GM21528 (cell line): ENCODE results near the gene MARCHF6.
A peak's percentile ranks its signal among the peaks of the same experiment; 100 is the strongest.

ENCODE experiments used
- ATAC-seq: cut with Tn5 transposase; IDR thresholded peaks from one replicate; pipeline ENCODE4 v1.9.1; 2021; ENCODE audit warnings: mild to moderate bottlenecking, moderate library complexity; ENCODE audit not compliant: unreplicated experiment, low FRiP score

MARCHF6 gene

DNA sequence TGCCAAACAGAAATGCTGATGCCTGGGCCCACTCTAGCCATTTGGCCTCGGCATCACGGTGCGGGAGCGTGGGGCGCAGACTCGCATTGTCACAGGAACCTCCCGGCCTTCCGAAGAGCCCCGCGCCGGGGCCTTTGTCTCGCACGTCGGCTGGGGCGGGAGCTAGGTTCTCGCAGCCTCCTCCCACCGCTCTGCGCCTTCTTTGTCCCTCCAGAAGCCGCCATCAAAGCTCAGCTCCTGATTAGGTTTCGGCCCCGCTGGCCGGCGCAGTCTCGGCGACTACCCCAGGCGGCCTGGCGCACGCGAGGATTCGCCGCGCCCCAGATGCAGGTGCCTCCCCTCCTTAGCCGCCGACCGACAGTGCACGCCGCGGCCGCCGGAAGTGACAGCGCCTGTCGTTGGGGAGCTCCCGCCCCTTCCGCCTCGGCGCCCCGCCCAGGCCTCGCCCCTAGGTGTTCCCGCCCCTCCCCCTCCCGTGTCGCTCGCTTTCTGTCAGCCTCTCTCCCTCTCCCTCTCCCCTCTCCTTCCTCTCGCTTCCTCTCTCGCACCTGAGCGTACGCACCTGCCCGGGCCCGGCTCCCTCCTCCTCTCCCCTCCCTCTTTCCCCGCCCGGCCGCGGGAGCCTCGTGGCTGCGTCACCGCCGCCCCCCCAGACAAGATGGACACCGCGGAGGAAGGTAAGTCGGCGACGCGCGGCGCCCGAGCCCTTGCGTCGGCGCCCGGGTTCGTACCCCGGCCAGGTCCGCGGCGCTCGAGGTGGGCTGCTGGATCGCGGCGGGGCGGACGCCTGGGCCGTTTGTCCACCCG lies at the start of gene MARCHF6:
TSS of gene MARCHF6 (plus strand) at position 455 of the 807 bp plus-strand sequence. CDS start at position 659, 204 bp downstream.
- peak; percentile 89 for ATAC-seq

DNA sequence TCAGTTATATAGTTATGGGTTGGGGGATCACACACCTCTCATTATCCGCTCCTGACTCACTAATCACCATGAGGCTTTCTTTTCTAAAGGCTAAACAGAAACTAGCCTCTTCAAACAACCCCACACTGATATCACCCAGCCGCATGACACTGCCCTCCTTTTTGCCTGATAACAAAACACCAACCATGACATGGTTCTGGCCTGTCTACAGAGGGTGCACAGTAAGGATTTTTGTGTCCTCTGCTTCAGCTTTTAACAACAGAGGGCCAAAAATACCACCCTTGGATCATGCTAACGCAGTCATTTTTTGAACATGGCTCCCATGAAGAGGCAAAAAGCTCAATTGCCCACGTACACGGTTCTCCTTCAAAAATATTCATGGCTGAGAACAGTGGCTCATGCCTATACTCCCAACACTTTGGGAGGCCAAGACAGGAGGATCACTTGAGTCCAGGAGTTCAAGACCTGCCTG lies 49.8 kb upstream of the MARCHF6 start:
- ATAC-seq = no peak

- ATAC-seq = no peak
Observed at GRCh38 chr5:10304932-10305331, 48.6 kb upstream of the MARCHF6 start.

DNA sequence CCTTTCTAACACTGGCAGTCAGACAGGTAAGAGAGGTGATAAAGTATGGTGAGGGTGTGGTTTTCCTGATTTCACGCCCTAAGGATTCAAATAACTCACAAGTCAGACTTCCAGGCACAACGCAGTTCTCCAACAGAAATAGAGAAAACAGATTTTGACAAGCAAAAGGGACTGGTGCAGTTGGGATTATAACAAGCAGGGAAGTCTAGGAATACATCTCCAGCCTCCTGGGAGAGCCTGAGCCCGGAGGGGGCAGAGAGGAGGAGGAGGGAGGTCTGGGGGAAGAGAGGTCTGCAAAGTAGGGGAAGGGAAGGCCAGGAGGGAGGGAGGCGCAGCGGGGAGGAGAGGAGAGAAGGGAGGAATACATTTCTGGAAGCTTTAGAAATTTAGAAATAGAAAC lies 47.4 kb upstream of the MARCHF6 start:
- ATAC-seq = no peak

DNA sequence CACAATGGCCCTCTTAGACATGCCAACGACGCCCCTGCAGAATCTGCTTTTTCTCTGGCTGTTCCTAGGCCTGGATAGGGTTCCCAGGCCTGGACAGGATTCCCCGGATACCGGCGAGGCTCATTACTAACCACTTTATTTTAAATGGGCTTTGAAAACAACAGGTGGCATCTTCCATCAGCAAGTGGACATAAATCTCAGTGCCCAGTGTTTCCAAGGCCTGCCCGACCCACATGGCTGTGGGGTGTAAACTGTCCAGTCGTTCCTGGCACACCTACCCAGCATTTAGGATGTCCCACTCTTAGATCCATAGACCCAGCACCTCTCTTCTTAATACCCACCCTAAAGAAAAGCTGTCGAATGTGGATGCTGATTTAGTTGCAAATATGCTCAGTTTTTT lies 46.7 kb upstream of the MARCHF6 start:
- no peak for ATAC-seq

- peak; percentile 86 for ATAC-seq
Observed at GRCh38 chr5:10307206-10308148, 46.0 kb upstream of the MARCHF6 start, which contains the start of gene CMBL. Gene CMBL (minus strand): TSS chr5:10307902. CDS start chr5:10290762, 17,140 bp downstream.

GRCh38 chr5:10308844-10309243 lies 44.7 kb upstream of the MARCHF6 start:
- no peak for ATAC-seq

- ATAC-seq = no peak
Observed at GRCh38 chr5:10310066-10310779, 43.3 kb upstream of the MARCHF6 start.

DNA sequence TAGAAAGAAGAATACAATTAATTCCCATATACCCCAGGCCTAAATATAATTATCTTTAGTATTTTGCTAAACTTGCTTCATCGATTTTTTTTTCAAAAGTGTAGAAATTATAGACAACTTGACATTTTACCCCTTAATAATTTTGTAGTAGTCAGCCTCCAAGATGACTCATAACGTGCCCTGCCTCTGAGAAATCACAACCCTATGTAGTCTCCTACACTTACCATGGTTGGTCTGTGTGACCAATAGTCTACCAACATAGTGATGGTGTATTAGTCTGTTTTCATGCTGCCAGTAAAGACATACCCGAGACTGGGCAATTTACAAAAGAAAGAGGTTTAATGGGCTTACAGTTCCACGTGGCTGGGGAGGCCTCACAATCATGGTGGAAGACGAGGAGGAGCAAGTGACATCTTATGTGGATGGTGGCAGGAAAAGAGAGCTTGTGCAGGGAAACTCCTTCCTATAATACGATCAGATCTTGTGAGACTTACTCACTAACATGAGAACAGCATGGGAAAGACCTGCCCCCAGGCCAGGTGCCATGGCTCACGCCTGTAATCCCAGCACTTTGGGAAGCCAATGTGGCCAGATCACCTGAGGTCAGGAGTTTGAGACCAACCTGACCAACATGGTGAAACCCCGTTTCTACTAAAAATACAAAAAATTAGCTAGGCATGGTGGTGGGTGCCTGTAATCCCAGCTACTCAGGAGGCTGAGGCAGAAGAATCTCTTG lies 42.5 kb upstream of the MARCHF6 start:
- ATAC-seq = peak; percentile 66

DNA sequence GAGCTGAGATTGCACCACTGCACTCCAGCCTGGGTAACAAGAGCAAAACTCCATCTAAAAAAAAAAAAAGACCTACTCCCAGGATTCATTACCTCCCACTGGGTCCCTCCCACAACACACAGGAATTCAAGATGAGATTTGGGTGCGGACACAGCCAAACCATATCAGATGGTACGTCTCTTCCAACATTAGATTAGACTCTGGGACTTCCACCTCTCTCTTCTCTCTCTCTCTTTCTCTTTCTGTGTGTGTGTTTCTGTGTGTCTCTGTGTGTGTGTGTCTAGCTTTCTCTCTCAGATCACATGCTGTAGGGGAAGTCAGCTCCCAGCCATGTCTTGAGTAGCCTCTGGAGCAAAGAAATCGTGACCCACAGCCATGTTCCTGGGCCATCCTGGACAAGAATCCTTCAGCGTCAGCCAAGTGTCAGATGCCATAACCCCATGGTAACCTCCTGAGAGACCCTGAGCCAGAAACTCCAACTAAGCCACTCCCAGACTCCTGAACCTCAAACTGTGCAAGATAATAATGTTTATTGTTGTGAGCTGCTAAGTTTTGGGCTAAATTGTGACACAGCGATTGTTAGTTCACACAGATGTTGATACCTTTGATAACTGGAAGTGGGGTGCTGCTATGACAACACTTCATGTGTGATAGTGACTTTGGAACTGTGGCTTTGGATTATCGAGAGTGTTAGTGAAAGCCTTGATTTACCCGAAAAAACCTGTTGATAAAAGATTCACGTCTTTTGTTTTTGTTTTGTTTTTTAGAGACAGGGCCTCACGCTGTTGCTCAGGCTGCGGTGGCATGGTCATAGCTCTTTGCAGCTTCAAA lies 41.7 kb upstream of the MARCHF6 start:
- ATAC-seq = no peak

GRCh38 chr5:10315201-10315600 lies 38.3 kb upstream of the MARCHF6 start:
- ATAC-seq = no peak

- ATAC-seq = no peak
Observed at GRCh38 chr5:10315824-10316509, 37.5 kb upstream of the MARCHF6 start.

DNA sequence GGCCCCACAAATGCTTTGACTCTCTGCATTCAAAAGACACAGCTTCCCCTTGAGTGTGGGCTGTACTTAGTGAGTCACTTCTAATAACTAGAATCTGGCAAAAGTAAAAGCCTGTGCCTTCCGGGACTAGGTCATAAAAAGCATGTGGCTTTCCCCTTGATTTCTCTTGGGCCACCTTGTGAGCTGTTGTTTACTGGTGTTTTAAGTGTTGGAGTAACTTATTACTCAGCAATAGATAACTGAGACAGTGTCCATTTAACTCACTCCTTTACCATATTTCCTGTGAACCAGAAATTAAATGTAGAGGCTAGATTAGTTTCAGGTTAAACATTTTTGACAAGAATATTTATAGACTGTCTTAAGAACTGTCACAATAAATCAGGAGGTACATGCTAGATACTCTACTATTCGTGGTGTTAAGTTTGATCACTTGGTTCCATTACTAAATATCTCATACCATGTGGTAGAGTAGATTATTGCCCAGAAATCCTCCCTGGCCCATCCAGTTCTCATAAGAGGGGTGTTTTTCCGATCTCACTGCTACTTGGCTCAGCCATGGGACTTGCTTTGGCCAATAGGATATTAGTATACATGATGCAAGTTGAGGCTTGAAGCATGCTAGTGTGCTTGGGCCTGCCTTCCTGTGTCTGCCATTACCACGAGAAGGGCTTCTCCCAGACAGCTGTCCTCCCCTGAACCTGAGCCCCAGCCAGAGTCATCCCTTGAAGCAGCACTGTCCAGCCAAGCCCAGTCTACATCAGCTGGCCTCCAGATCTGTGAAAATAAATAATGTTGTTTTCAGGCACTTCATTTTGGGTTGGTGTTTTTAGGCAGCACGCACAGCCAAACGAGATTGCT lies 35.4 kb upstream of the MARCHF6 start:
- ATAC-seq = peak; percentile 67

DNA sequence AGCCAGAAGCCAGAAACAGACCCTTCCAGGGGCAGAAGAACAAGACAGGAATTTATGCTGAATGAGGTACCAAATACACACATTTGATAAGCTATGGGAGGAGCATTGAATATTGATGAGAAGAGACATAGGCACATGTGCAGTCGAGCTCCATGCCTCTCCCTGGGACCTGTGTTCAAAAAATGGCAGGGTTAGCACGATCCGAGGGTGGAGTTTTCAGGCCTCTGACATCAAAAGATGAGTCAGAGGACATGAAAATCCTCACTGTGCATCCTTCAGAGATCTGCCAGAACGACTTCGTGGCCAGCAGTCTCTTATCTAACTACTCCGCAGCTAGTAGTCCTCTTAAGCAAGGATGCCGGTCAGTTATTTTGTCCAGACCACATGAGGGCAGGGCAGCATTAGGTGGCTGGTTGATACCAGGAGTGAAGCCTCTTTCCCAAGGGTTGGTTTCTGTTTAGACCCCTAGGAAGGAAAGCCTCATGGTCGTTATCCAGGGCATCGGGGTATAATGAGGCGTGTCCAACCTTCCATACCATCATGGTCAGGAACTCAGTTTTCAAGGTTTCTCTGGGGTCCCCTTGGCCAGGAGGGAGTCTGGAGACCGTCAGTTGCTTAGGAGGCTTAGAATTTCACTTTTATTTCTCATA lies 34.2 kb upstream of the MARCHF6 start:
- ATAC-seq = no peak

GRCh38 chr5:10320793-10321192 lies 32.7 kb upstream of the MARCHF6 start:
- no peak for ATAC-seq

DNA sequence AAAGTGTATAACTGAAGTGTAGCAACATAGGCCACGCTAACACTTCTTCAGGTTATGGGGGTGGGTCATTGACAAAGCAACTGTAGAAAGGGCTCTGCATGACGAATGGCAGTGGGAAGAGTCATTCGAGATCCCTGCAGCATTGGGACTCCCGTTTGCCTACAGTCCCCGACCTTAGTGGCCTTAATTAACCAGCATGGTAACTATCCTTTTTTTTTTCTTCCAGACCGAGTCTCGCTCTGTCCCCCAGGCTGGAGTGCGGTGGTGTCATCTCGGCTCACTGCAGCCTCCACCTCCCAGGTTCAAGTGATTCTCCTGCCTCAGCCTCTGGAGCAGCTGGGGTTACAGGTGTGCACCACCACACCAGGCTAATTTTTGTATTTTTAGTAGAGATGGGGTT lies 31.6 kb upstream of the MARCHF6 start:
- ATAC-seq = no peak
